Ishikawa (cell line): Measurements from ENCODE around the gene ASS1.
A peak's percentile ranks its signal among the peaks of the same experiment; 100 is the strongest.

Source experiments
- CEBPB ChIP-seq: IDR thresholded peaks from 2 replicates; pipeline ENCODE4 v1.6.1; 2012
- EP300 ChIP-seq: IDR thresholded peaks from 2 replicates; pipeline ENCODE4 v1.6.1; 2012; ENCODE audit warnings: borderline replicate concordance
- RAD21 ChIP-seq: IDR thresholded peaks from 2 replicates; pipeline ENCODE4 v1.6.1; 2012; ENCODE audit warnings: low read depth
- REST ChIP-seq: IDR thresholded peaks from 2 replicates; pipeline ENCODE4 v1.6.1; 2012; ENCODE audit warnings: low read depth, mild to moderate bottlenecking

DNA sequence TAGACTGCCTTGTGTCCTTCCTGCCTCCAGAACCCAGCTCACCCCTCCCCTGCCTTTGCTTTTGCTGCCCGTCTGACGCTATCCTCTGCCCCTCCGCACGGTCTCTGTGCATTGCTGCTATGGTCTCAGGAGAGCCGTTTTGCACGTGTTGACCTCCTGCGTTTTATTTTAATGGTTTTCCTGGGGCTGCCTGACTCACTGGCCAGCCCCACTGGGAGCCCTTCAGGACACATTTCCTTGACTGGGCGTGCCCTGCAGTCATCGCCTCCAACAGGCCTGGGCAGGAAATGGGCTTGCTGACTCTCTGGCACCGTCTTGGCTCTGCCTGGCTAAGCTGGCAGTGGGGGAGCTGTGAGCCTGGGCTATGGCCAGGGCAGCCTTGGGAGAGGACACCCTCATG lies 17.9 kb upstream of the ASS1 start:
- TF ChIP-seq CEBPB (no peak), EP300 (no peak), RAD21 (0 out of 2 replicates have a peak, but pooled peaks have one; percentile 17), REST (no peak)
